GM23338 (cell line): ENCODE results near the gene SNRNP200. TPM values are rescaled to one million over a fixed set of nuclear protein-coding genes. Genes with fewer than 3 reads are reported as not detected.

ENCODE experiments used
- ATAC-seq: fragments of 200-7000 bp; cut with Tn5 transposase; 3 replicates; pipeline ENCODE4 v1.9.1; 2020
- DNase-seq: peaks from one replicate; pipeline ENCODE4 v3.0.0-alpha.2; 2015; ENCODE audit warnings: low spot score
- H2AFZ ChIP-seq: fragments of 200-600 bp; sonication (generic); 2 replicates; pipeline ENCODE4 v1.8.0; 2016; ENCODE audit warnings: antibody characterized with exemption, mild to moderate bottlenecking, moderate library complexity
- H3F3A ChIP-seq: fragments of 200-600 bp; sonication (generic); replicated peaks from 2 replicates; pipeline ENCODE4 v1.8.0; 2017; ENCODE audit warnings: antibody characterized with exemption, mixed run types, low read depth
- H3K27ac ChIP-seq: fragments of 200-600 bp; sonication (generic); 2 replicates; pipeline ENCODE4 v1.6.1; 2016; ENCODE audit warnings: low read depth
- H3K27me3 ChIP-seq: fragments of 200-600 bp; sonication (generic); 2 replicates; pipeline ENCODE4 v1.8.0; 2016; ENCODE audit warnings: mild to moderate bottlenecking, mixed run types, moderate library complexity; ENCODE audit not compliant: insufficient read depth
- H3K36me3 ChIP-seq: fragments of 200-600 bp; sonication (generic); 2 replicates; pipeline ENCODE4 v1.8.0; 2016; ENCODE audit warnings: mild to moderate bottlenecking; ENCODE audit not compliant: insufficient read depth
- H3K4me1 ChIP-seq: fragments of 200-600 bp; sonication (generic); 2 replicates; pipeline ENCODE4 v1.8.0; 2016; ENCODE audit warnings: mild to moderate bottlenecking, moderate library complexity; ENCODE audit not compliant: insufficient read depth
- H3K4me2 ChIP-seq: fragments of 200-600 bp; sonication (generic); 2 replicates; pipeline ENCODE4 v1.7.1; 2017; ENCODE audit warnings: mixed run types
- H3K4me3 ChIP-seq: fragments of 200-600 bp; sonication (generic); 2 replicates; pipeline ENCODE4 v1.6.1; 2016; ENCODE audit warnings: mixed run types
- H3K79me2 ChIP-seq: fragments of 200-600 bp; sonication (generic); replicated peaks from 2 replicates; pipeline ENCODE4 v1.8.0; 2017; ENCODE audit warnings: mild to moderate bottlenecking; ENCODE audit not compliant: insufficient read depth
- H3K9me2 ChIP-seq: fragments of 200-600 bp; sonication (generic); 2 replicates; pipeline ENCODE4 v1.8.0; 2017; ENCODE audit not compliant: insufficient read depth
- H4K20me1 ChIP-seq: fragments of 200-600 bp; sonication (generic); replicated peaks from 2 replicates; pipeline ENCODE4 v1.8.0; 2017; ENCODE audit warnings: mild to moderate bottlenecking; ENCODE audit not compliant: insufficient read depth
- H3K27ac Mint-ChIP-seq: 2 replicates; pipeline ENCODE4 v1.8.0; 2020; ENCODE audit warnings: inconsistent platforms, mild to moderate bottlenecking, moderate library complexity, mixed read lengths
- H3K27me3 Mint-ChIP-seq: 3 replicates; pipeline ENCODE4 v1.8.0; 2022; ENCODE audit warnings: low read depth, mild to moderate bottlenecking, moderate library complexity, mixed read lengths, inconsistent platforms; ENCODE audit not compliant: insufficient read depth, poor library complexity
- H3K36me3 Mint-ChIP-seq: 3 replicates; pipeline ENCODE4 v1.8.0; 2021; ENCODE audit warnings: low read depth, mild to moderate bottlenecking, inconsistent platforms, moderate library complexity, mixed read lengths
- H3K4me1 Mint-ChIP-seq: 3 replicates; pipeline ENCODE4 v1.8.0; 2020; ENCODE audit warnings: mild to moderate bottlenecking, inconsistent platforms, mixed read lengths
- H3K4me3 Mint-ChIP-seq: 3 replicates; pipeline ENCODE4 v1.8.0; 2021; ENCODE audit warnings: moderate library complexity, mild to moderate bottlenecking, inconsistent platforms, mixed read lengths
- H3K9me3 Mint-ChIP-seq: 3 replicates; pipeline ENCODE4 v1.8.0; 2020; ENCODE audit warnings: moderate library complexity, mild to moderate bottlenecking, inconsistent platforms, mixed read lengths
- CREB1 ChIP-seq: fragments of 250-450 bp; sonication (Bioruptor Pico); IDR thresholded peaks from 2 replicates; pipeline ENCODE4 v1.5.0; 2020; ENCODE audit warnings: low read depth, mild to moderate bottlenecking, moderate library complexity
- JUNB ChIP-seq: IDR thresholded peaks from one replicate; pipeline ENCODE4 v1.6.1; 2016; ENCODE audit warnings: antibody characterized with exemption; ENCODE audit not compliant: unreplicated experiment
- REST ChIP-seq: IDR thresholded peaks from one replicate; pipeline ENCODE4 v1.6.1; 2018; ENCODE audit warnings: antibody characterized with exemption; ENCODE audit not compliant: unreplicated experiment
- ZNF114 ChIP-seq: fragments of 250-450 bp; sonication (Bioruptor Pico); IDR thresholded peaks from 2 replicates; pipeline ENCODE4 v1.5.0; 2020; ENCODE audit warnings: mild to moderate bottlenecking, moderate library complexity
- ZNF462 ChIP-seq: fragments of 250-450 bp; sonication (Bioruptor Pico); IDR thresholded peaks from 2 replicates; pipeline ENCODE4 v1.5.0; 2020; ENCODE audit warnings: mild to moderate bottlenecking, moderate library complexity
- polyA plus RNA-seq: library from polyadenylated mRNA; unstranded; fragments of >200 nt; fragmentation: Nextera tagmentation; extraction: Ambion mirVana; gene quantifications from 2 replicates; pipeline ENCODE4 v1.2.1, GENCODE V29; 2016
- total RNA-seq: library from RNA; depleted of rRNA; stranded (reverse); fragments of >200 nt; shearing (Covaris generic); gene quantifications from 2 replicates; pipeline ENCODE4 v1.2.3, GENCODE V29; 2014

The SNRNP200 gene
- total and polyA plus RNA-seq, 2 experiments from 2014 or later: 70.7 to 179 TPM

GRCh38 chr2:96259497-96259921 is 45.8 kb downstream of the SNRNP200 start (continued):
- TF ChIP-seq REST (no peak), ZNF114 (CRISPR knock-in tag) (no peak), ZNF462 (CRISPR knock-in tag) (no peak)

GRCh38 chr2:96258166-96259022 is 47.0 kb downstream of the SNRNP200 start:
- Mint-ChIP-seq H3K36me3 (peaks cover 10% of the 10 kb centered on the region), H3K4me3 (no peak overlapping the region), H3K9me3 (no peaks in the 10 kb centered on the region), H3K27me3 (peaks cover 6% of the 10 kb centered on the region), H3K27ac (no peak overlapping the region), H3K4me1 (peaks cover 10% of the 10 kb centered on the region)
- Histone ChIP-seq H4K20me1 (peaks cover 23% of the 10 kb centered on the region), H3K36me3 (peaks cover 11% of the 10 kb centered on the region; the same call in 1 of the 2 replicates), H3K4me2 (no peak overlapping the region), H3K9me2 (no peaks in the 10 kb centered on the region), H3K79me2 (peaks cover 27% of the 10 kb centered on the region), H3F3A (no peaks in the 10 kb centered on the region), H2AFZ (no peak overlapping the region), H3K4me3 (no peak overlapping the region), H3K27ac (no peak overlapping the region), H3K27me3 (no peaks in the 10 kb centered on the region), H3K4me1 (no peaks in the 10 kb centered on the region; the same call in 1 of the 2 replicates)
- ATAC-seq (no peak), DNase-seq (no peak)
- TF ChIP-seq CREB1 (CRISPR knock-in tag) (no peak), JUNB (no peak), ZNF114 (CRISPR knock-in tag) (no peak)
